ENCODE results near the gene IL19.

IL19 gene

GRCh38 chr1:206797534-206798383, 27.2 kb downstream of the IL19 start:
- no peak for DNase-seq (ENCODE audit: low read depth, low spot score)
- H3K27ac ChIP-seq, result no peak overlapping the region

DNA sequence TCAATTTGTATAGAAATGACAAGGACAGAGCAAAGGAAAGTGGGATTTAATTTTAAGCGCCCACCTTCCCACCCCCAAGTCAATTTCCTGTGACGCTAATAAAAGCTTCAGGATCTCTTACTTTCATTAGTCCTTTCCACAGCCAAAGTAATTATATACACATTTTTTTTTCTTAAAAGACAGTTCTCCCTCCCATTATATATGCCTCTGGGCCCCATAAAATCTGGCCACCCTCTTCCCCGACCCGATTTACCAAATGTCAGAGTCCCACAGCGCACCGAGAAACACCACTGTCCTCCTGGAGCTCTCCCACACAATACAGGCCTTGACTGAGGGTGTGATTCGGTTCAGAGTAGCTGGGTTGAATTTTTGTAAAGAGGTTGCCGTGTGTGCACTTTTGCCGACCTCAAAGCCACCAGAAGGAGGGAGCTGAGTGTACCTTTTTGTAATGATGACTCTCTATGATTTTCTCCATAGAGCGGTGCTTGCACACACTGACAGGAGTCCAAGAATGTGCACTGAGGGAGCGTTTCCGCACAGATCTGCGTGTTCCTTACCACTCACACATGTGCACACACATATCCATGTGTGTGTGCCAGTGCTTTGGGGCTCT, 27.9 kb downstream of the IL19 start:
- no peak overlapping the region for H3K27ac ChIP-seq
- DNase-seq (ENCODE audit: low read depth, low spot score), result no peak

DNA sequence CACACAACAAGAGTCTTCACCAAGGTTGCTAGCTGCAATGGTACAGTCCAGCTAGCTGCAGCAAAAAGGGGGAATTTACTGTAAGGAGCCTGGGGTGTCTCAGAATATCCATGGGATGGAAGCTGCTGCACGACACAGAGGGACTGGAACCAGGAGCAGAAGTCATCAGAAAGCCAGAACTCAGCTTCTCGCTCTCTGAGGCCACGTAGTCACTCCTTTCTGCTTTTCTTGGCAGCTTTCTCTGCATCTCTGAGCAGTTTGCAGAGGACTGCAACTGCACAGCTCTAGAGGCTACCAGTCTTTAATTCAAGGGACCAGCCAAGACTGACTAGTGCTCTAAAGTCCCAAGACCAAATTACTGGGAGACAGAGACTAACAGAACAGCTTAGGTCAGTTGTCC, 28.7 kb downstream of the IL19 start:
- DNase-seq (ENCODE audit: low read depth, low spot score), result no peak
- no peak overlapping the region for H3K27ac ChIP-seq

DNA sequence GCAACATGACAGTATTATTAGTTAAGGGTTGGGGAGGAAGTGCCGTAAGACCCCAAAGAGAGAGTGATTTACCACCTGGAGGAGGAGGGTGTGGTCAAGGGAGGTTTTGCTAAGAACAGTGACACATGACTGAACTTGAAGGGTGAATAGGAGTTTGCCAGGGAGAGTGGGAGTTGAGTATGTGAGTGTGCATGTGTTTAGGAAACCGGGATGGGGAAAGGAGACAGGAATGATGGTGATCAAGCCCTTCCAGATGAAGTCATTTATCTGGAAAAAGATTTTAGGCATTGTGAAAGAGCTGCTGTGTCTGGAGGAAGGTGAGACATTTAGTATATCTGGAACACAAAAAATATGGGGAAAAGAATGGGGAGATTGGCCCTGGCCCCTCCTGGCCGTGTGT, 29.8 kb downstream of the IL19 start:
- H3K27ac ChIP-seq, result no peak overlapping the region
- no peak for DNase-seq (ENCODE audit: low read depth, low spot score)

DNA sequence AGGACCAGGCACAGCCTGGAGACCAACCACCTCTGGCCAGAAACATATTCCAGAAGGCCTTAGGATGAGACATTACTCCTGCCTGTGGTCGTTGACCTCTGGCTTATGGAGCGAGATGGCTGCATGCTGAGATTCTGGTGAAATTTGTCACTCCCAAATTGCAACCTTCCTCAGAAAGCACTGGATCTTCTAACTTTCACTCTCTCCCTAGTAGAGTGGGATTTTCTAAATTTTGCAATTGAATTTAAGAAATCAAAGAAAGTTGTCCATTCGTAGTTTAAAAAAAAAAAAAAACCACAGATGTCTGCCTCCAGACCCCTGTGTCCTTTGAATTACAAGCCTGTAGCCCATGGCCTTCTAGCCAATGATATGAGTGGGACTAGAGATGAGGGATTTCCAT, 30.3 kb downstream of the IL19 start:
- no peak for DNase-seq (ENCODE audit: low read depth, low spot score)
- no peak overlapping the region for H3K27ac ChIP-seq

DNA sequence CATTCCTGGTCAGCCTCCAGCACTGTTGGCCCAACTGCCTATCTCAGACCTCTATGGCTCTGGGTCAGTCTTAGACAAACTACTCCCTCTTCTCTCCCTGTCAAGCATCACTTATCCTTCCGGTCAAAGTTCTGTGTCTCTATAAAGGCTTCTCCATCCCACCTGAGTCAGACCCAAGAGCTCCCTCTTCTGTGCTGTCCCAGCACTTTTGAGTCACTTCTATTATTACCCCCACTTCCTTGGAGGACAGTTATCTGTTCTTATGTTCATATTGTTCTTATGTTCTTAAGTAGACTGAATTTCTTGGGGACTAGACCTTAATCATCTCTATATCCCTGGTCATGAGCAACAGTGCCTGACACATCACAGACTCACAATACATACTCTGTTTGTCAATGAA, 30.9 kb downstream of the IL19 start:
- no peak overlapping the region for H3K27ac ChIP-seq
- DNase-seq (ENCODE audit: low read depth, low spot score), result no peak

DNA sequence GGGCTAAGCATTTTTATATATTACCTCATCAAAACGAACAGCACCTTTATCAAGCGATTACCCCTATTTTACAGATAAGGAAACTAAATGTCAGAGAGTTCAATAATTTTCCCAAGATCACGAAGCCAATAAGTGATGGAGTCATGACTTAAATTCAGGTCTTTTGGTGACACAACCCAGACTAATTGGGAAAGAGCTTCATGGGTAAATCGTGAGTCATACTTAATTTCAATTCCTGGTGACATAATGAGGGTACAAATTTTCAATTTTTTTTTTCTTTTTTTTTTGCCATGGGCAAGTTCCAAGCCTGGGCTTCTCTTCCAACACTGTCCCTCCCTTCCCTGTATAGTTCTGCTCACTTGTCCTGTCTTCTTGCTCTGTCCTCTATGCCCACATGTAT, 31.8 kb downstream of the IL19 start:
- no peak for DNase-seq (ENCODE audit: low read depth, low spot score)
- no peak overlapping the region for H3K27ac ChIP-seq

DNA sequence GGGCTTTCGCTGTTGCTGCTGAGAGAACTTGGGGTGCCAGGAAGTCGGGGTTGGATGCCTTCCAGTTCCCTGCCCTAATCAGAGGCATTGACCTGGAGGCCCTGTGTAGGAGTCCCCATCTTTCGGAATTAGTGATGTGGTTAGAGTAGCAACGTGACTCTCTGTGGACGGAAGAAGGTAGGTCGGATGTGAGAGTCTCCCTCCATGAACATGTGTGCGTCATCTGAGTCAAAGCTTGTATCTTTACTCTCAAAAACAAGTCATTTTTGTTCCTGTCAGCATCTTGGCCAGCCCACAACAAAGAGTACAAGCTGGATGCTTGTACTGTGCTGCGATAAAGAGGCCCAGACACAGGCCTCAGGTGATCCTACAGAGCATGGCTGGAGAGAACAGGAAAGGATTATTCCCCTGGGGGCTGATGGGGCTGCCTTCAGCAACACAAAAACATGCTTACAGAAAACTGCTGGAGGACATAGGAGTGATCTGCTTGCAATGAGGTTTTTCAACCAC, 32.7 kb downstream of the IL19 start:
- DNase-seq (ENCODE audit: low read depth, low spot score), result no peak
- no peak overlapping the region for H3K27ac ChIP-seq

DNA sequence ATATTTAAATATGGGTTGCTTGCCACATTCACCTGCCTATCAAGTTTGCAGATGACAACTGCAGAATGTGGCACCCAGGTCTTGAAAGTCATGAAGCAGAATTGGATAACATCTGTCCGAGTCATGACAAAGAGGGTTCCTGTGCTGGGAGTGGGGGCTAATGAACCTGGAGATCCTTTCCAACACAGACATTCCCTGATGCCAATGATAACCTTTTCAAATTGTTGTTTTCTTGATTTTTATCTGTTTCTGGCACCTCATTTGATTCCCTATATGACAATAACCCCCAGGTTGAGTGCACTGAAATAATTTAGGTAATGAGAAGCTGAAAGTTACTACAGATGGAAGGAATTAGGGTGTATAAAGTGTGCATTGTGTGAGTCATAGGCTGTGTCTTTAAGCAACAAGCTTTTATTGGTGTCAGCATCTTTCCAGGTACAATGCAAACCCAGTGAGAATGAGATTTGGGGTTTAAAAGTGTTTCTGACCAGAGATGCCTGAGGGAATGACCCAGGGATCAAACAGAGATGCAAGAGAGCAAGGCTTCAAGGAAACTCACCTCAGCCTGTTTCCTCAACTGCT, 33.7 kb downstream of the IL19 start:
- no peak for DNase-seq (ENCODE audit: low read depth, low spot score)
- H3K27ac ChIP-seq, result no peak overlapping the region

DNA sequence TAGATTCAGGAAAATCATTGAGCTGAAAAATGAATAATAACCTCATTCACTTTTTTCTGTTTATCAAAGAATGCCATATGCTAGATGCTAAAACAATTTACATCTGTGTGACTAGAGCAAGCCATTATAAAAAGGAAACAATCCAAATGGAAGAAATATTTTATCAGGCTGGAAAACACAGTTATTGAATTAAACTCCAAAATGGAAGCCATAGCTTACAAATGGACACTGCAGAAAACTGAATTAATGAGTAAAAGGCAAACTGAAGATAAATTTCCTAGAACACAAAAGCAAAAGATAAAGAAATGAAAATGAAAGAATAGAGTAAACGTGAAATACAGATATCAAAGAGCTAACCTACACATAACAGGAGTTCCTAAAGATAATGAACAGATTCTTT, 34.8 kb downstream of the IL19 start:
- no peak overlapping the region for H3K27ac ChIP-seq
- no peak for DNase-seq (ENCODE audit: low read depth, low spot score)

DNA sequence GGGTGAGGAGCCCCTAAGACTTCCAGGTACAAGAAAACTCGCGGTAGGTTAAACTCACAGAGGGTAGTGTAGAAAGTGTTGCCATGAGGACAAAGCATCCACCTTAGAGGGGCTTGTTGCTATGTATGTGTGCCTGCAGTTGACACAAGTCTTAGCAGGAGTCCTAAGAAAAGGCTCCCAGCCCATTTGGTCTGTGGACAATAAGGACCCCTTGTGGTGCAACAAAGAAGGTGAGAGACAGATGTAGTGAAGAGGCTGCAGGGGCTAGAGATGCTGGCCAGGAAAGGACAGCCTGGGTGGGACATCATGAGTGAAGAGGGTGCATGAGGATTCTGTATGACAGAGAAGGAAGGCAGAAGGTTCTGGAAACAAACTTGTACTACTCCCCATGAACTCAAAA, 38.0 kb downstream of the IL19 start:
- H3K27ac ChIP-seq, result no peak overlapping the region
- DNase-seq (ENCODE audit: low read depth, low spot score), result no peak

DNA sequence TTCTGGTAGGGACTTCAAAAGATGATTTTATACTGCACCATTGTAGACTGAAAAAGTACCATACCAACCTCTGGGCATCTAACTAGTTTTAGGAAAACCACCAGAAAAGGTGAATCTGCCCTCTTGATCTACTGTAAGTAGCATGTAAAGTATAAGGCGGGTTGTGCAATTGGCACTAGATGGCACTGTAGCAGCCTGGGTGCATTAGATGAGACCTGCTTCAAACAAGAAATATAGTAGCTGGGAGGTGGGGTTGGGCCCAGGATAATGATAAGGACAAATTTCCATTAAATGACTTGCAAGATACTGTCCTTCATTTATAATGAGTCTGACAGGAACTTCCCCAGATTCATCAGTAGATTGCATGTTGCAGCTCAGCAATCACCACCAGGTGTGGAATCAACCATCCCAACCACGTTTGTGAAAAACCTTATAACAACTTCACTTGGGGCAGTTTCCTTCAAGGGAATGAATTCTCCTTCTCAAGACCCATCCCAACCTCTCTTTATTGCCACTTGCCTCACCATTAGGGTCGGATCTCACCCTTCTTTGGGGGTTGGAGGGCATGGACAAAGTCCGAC, 39.0 kb downstream of the IL19 start:
- no peak for DNase-seq (ENCODE audit: low read depth, low spot score)
- no peak overlapping the region for H3K27ac ChIP-seq

- no peak overlapping the region for H3K27ac ChIP-seq
- no peak for DNase-seq (ENCODE audit: low read depth, low spot score)
Measured at GRCh38 chr1:206812471-206812870, 41.9 kb downstream of the IL19 start.

GRCh38 chr1:206814716-206815341, 44.3 kb downstream of the IL19 start:
- no peak overlapping the region for H3K27ac ChIP-seq
- DNase-seq (ENCODE audit: low read depth, low spot score), result no peak

DNA sequence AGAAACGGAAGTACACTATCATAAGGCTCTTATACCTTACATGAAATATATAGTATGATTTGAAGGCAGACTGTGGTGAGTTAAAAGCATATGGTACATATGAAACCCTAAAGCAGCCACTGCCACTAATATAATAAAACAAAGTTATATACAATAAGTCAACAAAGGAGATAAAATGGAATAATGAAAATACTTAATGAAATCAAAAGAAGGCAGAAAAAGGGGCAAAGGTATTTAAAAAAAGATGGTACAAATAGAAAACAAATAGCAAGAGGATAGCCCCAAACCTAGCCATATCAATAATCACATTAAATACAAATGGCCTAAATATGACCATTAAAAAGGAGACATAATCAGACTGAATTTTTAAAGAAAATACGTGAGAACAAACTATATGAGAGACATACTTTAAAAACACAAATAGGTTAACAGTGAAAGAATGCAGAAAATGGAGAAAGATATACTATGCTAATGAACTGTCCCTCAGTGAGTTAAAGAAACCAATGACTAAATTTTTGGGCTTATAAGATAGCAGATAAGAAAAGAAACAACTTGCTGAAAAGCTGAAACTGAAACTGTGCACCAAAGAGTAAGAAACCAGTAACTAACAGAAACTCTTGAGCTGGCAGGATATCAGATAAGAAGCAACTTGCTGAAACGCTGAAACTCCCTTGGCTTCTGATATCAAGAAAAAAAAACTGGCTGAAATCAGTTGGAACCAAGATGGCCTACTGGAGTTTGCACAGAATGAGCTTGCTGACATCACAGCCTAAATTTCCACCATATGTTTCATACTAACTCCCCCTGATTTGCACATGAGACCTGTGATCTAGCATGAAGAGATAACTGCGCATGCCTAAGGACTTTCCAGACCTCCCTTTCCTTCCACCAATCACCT, 46.1 kb downstream of the IL19 start:
- no peak for DNase-seq (ENCODE audit: low read depth, low spot score)
- no peak overlapping the region for H3K27ac ChIP-seq

- no peak overlapping the region for H3K27ac ChIP-seq
Measured at GRCh38 chr1:206821493-206821892, 50.9 kb downstream of the IL19 start.

GRCh38 chr1:206823727-206824126, 53.2 kb downstream of the IL19 start:
- H3K27ac ChIP-seq, result no peak overlapping the region
- DNase-seq (ENCODE audit: low read depth, low spot score), result no peak

More at GRCh38 chr1:206821493-206821892, 50.9 kb downstream of the IL19 start:
- no peak for DNase-seq (ENCODE audit: low read depth, low spot score)

DNA sequence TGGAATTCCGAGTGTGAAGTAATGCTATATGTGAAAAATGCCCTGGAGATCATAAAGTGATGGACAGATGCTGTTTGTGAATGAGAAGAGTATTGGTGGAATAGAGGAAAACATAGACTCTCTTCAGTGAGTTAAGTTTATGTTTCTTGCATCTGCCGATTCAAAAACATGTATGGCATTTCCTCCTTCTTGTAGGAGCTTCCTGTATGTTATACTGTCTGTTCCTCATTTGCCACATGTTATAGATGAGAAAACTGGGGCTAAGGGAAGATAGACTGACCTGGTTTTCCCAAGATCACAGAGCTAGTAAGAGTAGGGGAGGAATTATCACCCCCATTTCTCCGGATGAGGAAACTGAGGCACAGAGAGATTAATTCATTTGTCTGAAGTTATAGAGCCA, 53.8 kb downstream of the IL19 start:
- no peak overlapping the region for H3K27ac ChIP-seq
- DNase-seq (ENCODE audit: low read depth, low spot score), result no peak

GRCh38 chr1:206826394-206826793, 55.8 kb downstream of the IL19 start:
- DNase-seq (ENCODE audit: low read depth, low spot score), result peak; percentile 36
- no peak overlapping the region for H3K27ac ChIP-seq

- no peak for DNase-seq (ENCODE audit: low read depth, low spot score)
- no peak overlapping the region for H3K27ac ChIP-seq
Measured at GRCh38 chr1:206828061-206828460, 57.5 kb downstream of the IL19 start.
